OCI-LY7 (cell line): Measurements from ENCODE around the gene CDC5L.

Source experiments
- EZH2phosphoT487 ChIP-seq: fragments of 200-600 bp; sonication (generic); IDR thresholded peaks from 2 replicates; pipeline ENCODE4 v1.6.1; 2018; ENCODE audit warnings: low read depth, borderline replicate concordance, mild to moderate bottlenecking, mixed run types, antibody characterized with exemption, low read length, moderate library complexity, mixed read lengths
- TF ChIP-seq, protein P1 (sequence below): fragments of 200-600 bp; sonication (generic); conservative IDR thresholded peaks from 2 replicates; pipeline ENCODE4 v1.5.1; 2014; ENCODE audit warnings: mild to moderate bottlenecking, antibody characterized with exemption, low read length, moderate library complexity, mixed read lengths

DNA sequence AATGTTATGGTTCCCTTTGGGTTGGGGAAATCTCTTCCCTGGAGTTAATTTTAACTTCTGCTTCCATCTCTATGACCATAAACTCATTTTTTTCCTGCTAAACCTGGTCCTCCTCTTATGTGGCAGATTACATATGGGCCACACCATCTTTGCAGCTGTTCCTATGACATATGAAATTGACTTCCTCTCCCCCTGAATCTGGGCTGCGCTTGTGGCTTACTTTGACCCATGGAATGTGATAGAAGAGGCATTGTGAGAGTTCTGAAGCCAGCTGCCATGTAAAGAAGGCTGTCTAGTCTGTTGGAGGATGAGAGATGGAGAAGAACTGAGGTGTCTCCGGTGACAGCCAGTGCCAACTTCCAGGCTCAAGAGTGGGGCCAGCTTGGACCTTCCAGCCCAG is 100.1 kb downstream of the CDC5L start:
- TF ChIP-seq, protein P1, sequence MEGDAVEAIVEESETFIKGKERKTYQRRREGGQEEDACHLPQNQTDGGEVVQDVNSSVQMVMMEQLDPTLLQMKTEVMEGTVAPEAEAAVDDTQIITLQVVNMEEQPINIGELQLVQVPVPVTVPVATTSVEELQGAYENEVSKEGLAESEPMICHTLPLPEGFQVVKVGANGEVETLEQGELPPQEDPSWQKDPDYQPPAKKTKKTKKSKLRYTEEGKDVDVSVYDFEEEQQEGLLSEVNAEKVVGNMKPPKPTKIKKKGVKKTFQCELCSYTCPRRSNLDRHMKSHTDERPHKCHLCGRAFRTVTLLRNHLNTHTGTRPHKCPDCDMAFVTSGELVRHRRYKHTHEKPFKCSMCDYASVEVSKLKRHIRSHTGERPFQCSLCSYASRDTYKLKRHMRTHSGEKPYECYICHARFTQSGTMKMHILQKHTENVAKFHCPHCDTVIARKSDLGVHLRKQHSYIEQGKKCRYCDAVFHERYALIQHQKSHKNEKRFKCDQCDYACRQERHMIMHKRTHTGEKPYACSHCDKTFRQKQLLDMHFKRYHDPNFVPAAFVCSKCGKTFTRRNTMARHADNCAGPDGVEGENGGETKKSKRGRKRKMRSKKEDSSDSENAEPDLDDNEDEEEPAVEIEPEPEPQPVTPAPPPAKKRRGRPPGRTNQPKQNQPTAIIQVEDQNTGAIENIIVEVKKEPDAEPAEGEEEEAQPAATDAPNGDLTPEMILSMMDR: no peak
- no peak for TF ChIP-seq EZH2phosphoT487
